Measurements from ENCODE around the gene KIF2C. TPM values are rescaled to one million over a fixed set of nuclear protein-coding genes. Genes with fewer than 3 reads are reported as not detected.

The KIF2C gene
- total and polyA plus RNA-seq, 9 of the 15 experiments (the other 6 are each of a cell fraction or from before 2014, with no cell fraction given) = 84.9 to 226 (median 169) TPM

GRCh38 chr1:44724955-44725698, 14.5 kb upstream of the KIF2C start:
- Histone ChIP-seq H3K27me3 (ENCODE audit: control insufficient read depth in 2 of 2, insufficient read depth in 2 of 2, low read length in 2 of 2) (no peaks in the 10 kb centered on the region), H3K36me3 (ENCODE audit: control insufficient read depth, insufficient read depth, low read length) (no peaks in the 10 kb centered on the region), H3K79me2 (ENCODE audit: control insufficient read depth, insufficient read depth, low read length) (no peaks in the 10 kb centered on the region), H3K4me3 (no peak overlapping the region), H3K4me2 (ENCODE audit: insufficient read depth, low read length) (no peak overlapping the region), H3K9me3 (replicated peaks; ENCODE audit: control insufficient read depth, insufficient read depth, low read depth, low read length) (no peaks in the 10 kb centered on the region), H3K4me1 (replicated peaks in 1 of 2; ENCODE audit: control insufficient read depth in 2 of 2, insufficient read depth in 2 of 2, low read length in 2 of 2) (peaks cover 19 to 27% of the 10 kb centered on the region in 2 experiments), H3K9me1 (ENCODE audit: control insufficient read depth, insufficient read depth, low read length) (no peaks in the 10 kb centered on the region), H3K27ac (ENCODE audit: extremely low read depth, low read depth, low read length) (no peak overlapping the region), H3K9ac (ENCODE audit: insufficient read depth in 1 of 2, low read depth in 2 of 2, low read length in 2 of 2) (peak overlapping the region in 1 of 2 experiments; percentile 22; a peak in 1 of 4 replicates), H2AFZ (ENCODE audit: low read depth, low read length) (no peak overlapping the region), H4K20me1 (replicated peaks; ENCODE audit: control insufficient read depth, insufficient read depth, low read length) (no peaks in the 10 kb centered on the region)
- DNase-seq (ENCODE audit: extremely low read depth in 1 of 4, low spot score in 3 of 4) (no peak), FAIRE-seq (no peak), ATAC-seq (no peak)
- ChIA-PET POLR2A (interaction anchor here (0.5 to 2.6 kb wide), 8 partner anchors 11 to 858 kb away, joined by 3 to 16 read pairs (median 3); partner anchors contain the start of gene RPS8), CTCF (ENCODE audit: low intra/inter-chr PET ratio) (no interaction called here)
- no TSS peak for BruUV-seq (replicated peaks)
- 82% methylated on average over 24 of the region's 27 CpGs for WGBS (ENCODE audit: insufficient coverage, low coverage, missing lambda C conversion rate)
- in situ Hi-C loops (cut with MboI) (loop anchor here (10.0 kb wide), 1 partner anchor 580 kb away; no protein-coding TSS in a partner anchor), intact Hi-C loops (cut with micrococcal nuclease) (no loop called here)
- TF ChIP-seq, protein P1, sequence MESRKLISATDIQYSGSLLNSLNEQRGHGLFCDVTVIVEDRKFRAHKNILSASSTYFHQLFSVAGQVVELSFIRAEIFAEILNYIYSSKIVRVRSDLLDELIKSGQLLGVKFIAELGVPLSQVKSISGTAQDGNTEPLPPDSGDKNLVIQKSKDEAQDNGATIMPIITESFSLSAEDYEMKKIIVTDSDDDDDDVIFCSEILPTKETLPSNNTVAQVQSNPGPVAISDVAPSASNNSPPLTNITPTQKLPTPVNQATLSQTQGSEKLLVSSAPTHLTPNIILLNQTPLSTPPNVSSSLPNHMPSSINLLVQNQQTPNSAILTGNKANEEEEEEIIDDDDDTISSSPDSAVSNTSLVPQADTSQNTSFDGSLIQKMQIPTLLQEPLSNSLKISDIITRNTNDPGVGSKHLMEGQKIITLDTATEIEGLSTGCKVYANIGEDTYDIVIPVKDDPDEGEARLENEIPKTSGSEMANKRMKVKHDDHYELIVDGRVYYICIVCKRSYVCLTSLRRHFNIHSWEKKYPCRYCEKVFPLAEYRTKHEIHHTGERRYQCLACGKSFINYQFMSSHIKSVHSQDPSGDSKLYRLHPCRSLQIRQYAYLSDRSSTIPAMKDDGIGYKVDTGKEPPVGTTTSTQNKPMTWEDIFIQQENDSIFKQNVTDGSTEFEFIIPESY (CRISPR knock-in tag; IDR thresholded peaks at IDR 0.05) = 0 out of 2 replicates have a peak, but pooled peaks have one; percentile 0
- TF ChIP-seq NBN (IDR thresholded peaks at IDR 0.05; ENCODE audit: low read depth) = no peak

Data from K562 (cell line).